C4-2B (cell line): ENCODE measurements around the gene OLFM1.

Experiments
- H3K27ac ChIP-seq: fragments of 450-650 bp; 2 replicates; pipeline ENCODE4 v1.5.1; 2017
- CTCF ChIP-seq: fragments of 450-650 bp; conservative IDR thresholded peaks from 2 replicates; pipeline ENCODE4 v1.5.1; 2017; ENCODE audit warnings: mild to moderate bottlenecking
- ZFX ChIP-seq: fragments of 450-650 bp; IDR thresholded peaks from 2 replicates; pipeline ENCODE4 v1.6.1; 2017

Gene OLFM1

GRCh38 chr9:135045264-135045927 is 42.1 kb upstream of the OLFM1 start:
- no peak overlapping the region for H3K27ac ChIP-seq

GRCh38 chr9:135045928-135046738 is 41.3 kb upstream of the OLFM1 start:
- no peak overlapping the region for H3K27ac ChIP-seq
- TF ChIP-seq CTCF: no peak
- TF ChIP-seq ZFX: no peak

More at GRCh38 chr9:135045264-135045927, 42.1 kb upstream of the OLFM1 start:
- TF ChIP-seq ZFX (no peak), CTCF (no peak)

- no peak overlapping the region for H3K27ac ChIP-seq
- no peak for TF ChIP-seq ZFX
These were observed 40.6 kb upstream of the OLFM1 start for GRCh38 chr9:135046739-135047350.

- no peak overlapping the region for H3K27ac ChIP-seq
- no peak for TF ChIP-seq ZFX
- no peak for TF ChIP-seq CTCF
These were observed 39.9 kb upstream of the OLFM1 start for GRCh38 chr9:135047521-135047920.

- no peak overlapping the region for H3K27ac ChIP-seq
- TF ChIP-seq ZFX (no peak), CTCF (no peak)
These were observed 39.3 kb upstream of the OLFM1 start for GRCh38 chr9:135048046-135048757.

GRCh38 chr9:135048758-135049444 is 38.6 kb upstream of the OLFM1 start:
- no peak for TF ChIP-seq CTCF
- no peak for TF ChIP-seq ZFX
- H3K27ac ChIP-seq: no peak overlapping the region

GRCh38 chr9:135049460-135049859 is 38.0 kb upstream of the OLFM1 start:
- no peak overlapping the region for H3K27ac ChIP-seq
- TF ChIP-seq CTCF (no peak), ZFX (no peak)
